ENCODE data around the gene CDH26.

The CDH26 gene

GRCh38 chr20:60052322-60052721 is 94.1 kb downstream of the CDH26 start:
- Mint-ChIP-seq H3K27me3 (ENCODE audit: low read depth) (peaks cover 38% of the 10 kb centered on the region), H3K4me3 (no peak overlapping the region), H3K27ac (no peak overlapping the region), H3K4me1 (peaks cover 29% of the 10 kb centered on the region), H3K36me3 (ENCODE audit: low read depth) (no peaks in the 10 kb centered on the region), H3K9me3 (no peaks in the 10 kb centered on the region)
- TF ChIP-seq CTCF (IDR thresholded peaks at IDR 0.05; ENCODE audit: unreplicated experiment in 3 of 3) = no peak

GRCh38 chr20:60053125-60053817 is 95.0 kb downstream of the CDH26 start:
- TF ChIP-seq CTCF (IDR thresholded peaks at IDR 0.05; ENCODE audit: unreplicated experiment in 3 of 3) = no peak

GRCh38 chr20:60053818-60054190 is 95.6 kb downstream of the CDH26 start:
- Mint-ChIP-seq H3K27ac (no peak overlapping the region), H3K36me3 (ENCODE audit: low read depth) (no peaks in the 10 kb centered on the region), H3K4me3 (no peak overlapping the region), H3K4me1 (peaks cover 33% of the 10 kb centered on the region), H3K9me3 (no peaks in the 10 kb centered on the region), H3K27me3 (ENCODE audit: low read depth) (peaks cover 35% of the 10 kb centered on the region)
- no peak for TF ChIP-seq CTCF (IDR thresholded peaks at IDR 0.05; ENCODE audit: unreplicated experiment in 3 of 3)

More at GRCh38 chr20:60053125-60053817, 95.0 kb downstream of the CDH26 start:
- Mint-ChIP-seq H3K4me3 (no peak overlapping the region), H3K9me3 (no peaks in the 10 kb centered on the region), H3K36me3 (ENCODE audit: low read depth) (no peaks in the 10 kb centered on the region), H3K4me1 (peaks cover 33% of the 10 kb centered on the region), H3K27ac (no peak overlapping the region), H3K27me3 (ENCODE audit: low read depth) (peaks cover 38% of the 10 kb centered on the region)

GRCh38 chr20:60054716-60055634 is 96.8 kb downstream of the CDH26 start:
- TF ChIP-seq CTCF (IDR thresholded peaks at IDR 0.05; ENCODE audit: unreplicated experiment in 3 of 3) = no peak
- H3K27ac Mint-ChIP-seq = no peak overlapping the region
- peaks cover 30% of the 10 kb centered on the region for H3K4me1 Mint-ChIP-seq
- H3K27me3 Mint-ChIP-seq (ENCODE audit: low read depth) = peaks cover 40% of the 10 kb centered on the region
- H3K36me3 Mint-ChIP-seq (ENCODE audit: low read depth) = no peaks in the 10 kb centered on the region
- no peaks in the 10 kb centered on the region for H3K9me3 Mint-ChIP-seq
- no peak overlapping the region for H3K4me3 Mint-ChIP-seq

- no peak for TF ChIP-seq CTCF (IDR thresholded peaks at IDR 0.05; ENCODE audit: unreplicated experiment in 3 of 3)
- no peak overlapping the region for H3K27ac Mint-ChIP-seq
- no peaks in the 10 kb centered on the region for H3K9me3 Mint-ChIP-seq
- H3K27me3 Mint-ChIP-seq (ENCODE audit: low read depth) = peaks cover 48% of the 10 kb centered on the region
- H3K4me3 Mint-ChIP-seq = no peak overlapping the region
- no peaks in the 10 kb centered on the region for H3K36me3 Mint-ChIP-seq (ENCODE audit: low read depth)
- peaks cover 35% of the 10 kb centered on the region for H3K4me1 Mint-ChIP-seq
These were observed 97.5 kb downstream of the CDH26 start for GRCh38 chr20:60055740-60056139.

Measured in nephron (organoid).